Measurements from ENCODE around the gene FHL5.

DNA sequence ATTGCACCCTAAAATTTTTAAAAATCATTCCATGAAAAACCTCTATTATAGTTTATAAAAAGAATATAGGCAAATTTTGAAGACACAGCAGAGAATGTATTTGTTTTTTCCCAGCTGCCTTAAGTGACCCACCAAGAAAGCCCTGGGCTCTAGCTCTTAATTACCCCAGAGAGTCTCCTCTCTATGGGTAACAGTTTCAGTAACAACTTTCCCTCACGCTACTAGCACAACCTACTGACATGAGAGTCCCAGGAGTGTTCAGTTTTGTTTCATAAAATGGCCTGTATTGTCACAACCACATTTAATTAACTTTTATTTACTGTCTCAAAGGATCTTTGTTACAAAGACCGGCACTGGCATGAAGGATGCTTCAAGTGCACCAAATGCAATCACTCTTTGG is 41.5 kb downstream of the FHL5 start:
- TF ChIP-seq CTCF (IDR thresholded peaks at IDR 0.05) (no peak), POLR2A (IDR thresholded peaks at IDR 0.05) (no peak), EP300 (IDR thresholded peaks at IDR 0.05) (no peak), POLR2AphosphoS5 (IDR thresholded peaks at IDR 0.05) (no peak)

All from gastroesophageal sphincter (tissue), 3 donors.